ENCODE results near the gene GALNT16. TPM values are rescaled to one million over a fixed set of nuclear protein-coding genes. Genes with fewer than 3 reads are reported as not detected.

Gene GALNT16
- total RNA-seq, 2 experiments from 2014 or later, result not detected

DNA sequence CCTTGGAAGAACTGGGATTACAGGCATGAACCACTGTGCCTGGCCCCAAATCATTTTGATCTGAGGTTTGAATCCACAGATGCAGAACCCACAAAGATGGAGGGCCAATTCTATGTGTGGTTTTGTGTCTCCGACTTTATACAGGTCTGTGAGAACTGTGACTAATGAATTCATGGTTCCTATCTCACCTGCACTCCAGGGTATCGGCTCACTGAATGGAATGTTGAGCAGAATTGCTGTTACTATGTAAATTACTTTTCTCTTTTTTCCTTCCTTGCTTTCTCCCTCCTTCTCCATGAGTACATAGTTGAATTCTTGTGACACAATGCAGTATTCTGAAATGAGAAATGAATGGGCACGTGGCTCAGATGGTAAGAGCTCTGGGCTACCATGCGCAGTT is 21.1 kb upstream of the GALNT16 start:
- H3K27me3 Mint-ChIP-seq (ENCODE audit: low read depth), result peaks cover 3% of the 10 kb centered on the region
- ATAC-seq, result no peak
- CTCF ChIA-PET, result no interaction called here

DNA sequence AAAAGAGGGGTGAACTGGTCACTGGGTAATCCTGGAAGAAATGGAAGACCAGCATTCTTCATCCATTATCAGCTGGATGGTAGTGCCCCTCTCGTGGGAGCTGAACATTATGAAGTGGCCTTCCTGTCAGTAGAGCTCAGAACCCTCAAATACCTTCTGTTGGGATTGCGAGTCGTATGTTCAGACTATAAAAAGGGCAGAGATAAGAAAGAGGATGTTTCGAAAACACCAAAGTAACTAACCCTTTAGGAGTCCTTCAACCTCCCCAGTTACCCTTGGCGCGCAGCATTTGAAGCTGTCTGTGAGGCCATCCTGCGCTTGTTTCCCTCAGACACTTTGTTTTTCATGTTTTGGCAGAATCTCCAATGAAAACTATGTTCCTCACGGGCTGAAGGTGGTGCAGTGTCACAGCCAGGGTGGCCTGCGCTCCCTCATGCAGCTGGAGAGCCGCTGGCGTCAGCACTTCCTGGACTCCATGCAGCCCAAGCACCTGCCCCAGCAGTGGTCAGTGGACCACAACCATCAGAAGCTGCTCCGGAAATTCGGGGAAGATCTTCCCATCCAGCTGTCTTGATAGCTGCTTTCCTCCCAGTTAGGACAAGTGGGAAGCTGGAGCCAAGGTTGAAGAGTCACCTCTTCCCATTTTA is 19.3 kb upstream of the GALNT16 start:
- Mint-ChIP-seq H3K27ac (no peak overlapping the region), H3K4me3 (no peak overlapping the region), H3K9me3 (ENCODE audit: insufficient read depth) (no peaks in the 10 kb centered on the region), H3K27me3 (ENCODE audit: low read depth) (peaks cover 3% of the 10 kb centered on the region), H3K4me1 (ENCODE audit: low read depth) (peaks cover 2% of the 10 kb centered on the region), H3K36me3 (ENCODE audit: low read depth) (peaks cover 2% of the 10 kb centered on the region)
- POLR2A ChIA-PET, result no interaction called here
- ATAC-seq (no peak), DNase-seq (no peak)
- CTCF ChIA-PET, result interaction anchor here (0.8 to 4.7 kb wide), 10 partner anchors 11 to 344 kb away, joined by 3 to 65 read pairs (median 5); partner anchors contain the start of gene CCDC177

More for the DNA sequence above, 21.1 kb upstream of the GALNT16 start:
- POLR2A ChIA-PET, result no interaction called here
- no peak for DNase-seq
- Mint-ChIP-seq H3K9me3 (ENCODE audit: insufficient read depth) (no peaks in the 10 kb centered on the region), H3K36me3 (ENCODE audit: low read depth) (peaks cover 2% of the 10 kb centered on the region), H3K4me3 (no peak overlapping the region), H3K4me1 (ENCODE audit: low read depth) (peaks cover 2% of the 10 kb centered on the region), H3K27ac (no peak overlapping the region)

DNA sequence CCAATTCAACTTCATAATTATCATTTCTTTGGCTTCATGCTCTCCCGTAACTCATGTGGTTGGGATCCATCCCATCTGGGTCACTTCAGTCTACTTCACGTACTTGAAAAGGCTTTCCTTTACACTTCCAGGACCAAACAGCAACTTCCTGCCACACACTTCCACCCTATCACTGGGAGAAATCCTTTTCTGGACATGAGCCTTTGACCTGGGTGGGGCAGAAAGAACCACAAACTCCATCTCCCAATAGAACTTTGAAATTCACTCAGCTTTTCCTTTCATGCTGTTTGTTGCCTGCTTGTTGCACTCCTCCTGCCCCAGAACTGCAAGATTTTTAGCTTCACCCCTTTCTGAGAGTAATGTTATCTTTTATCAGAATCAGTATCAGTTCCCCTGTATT is 18.4 kb upstream of the GALNT16 start:
- ChIA-PET CTCF (interaction anchor here (0.6 to 4.7 kb wide), 20 partner anchors 12 to 330 kb away, joined by 3 to 65 read pairs (median 5); no protein-coding TSS in a partner anchor), POLR2A (interaction anchor here (1.1 kb wide), 1 partner anchor 12 kb away, joined by 3 read pairs; no protein-coding TSS in a partner anchor)
- Mint-ChIP-seq H3K9me3 (ENCODE audit: insufficient read depth) (no peaks in the 10 kb centered on the region), H3K4me3 (no peak overlapping the region), H3K4me1 (ENCODE audit: low read depth) (peaks cover 2% of the 10 kb centered on the region), H3K27me3 (ENCODE audit: low read depth) (peaks cover 3% of the 10 kb centered on the region), H3K36me3 (ENCODE audit: low read depth) (peaks cover 2% of the 10 kb centered on the region), H3K27ac (no peak overlapping the region)
- no peak for DNase-seq
- ATAC-seq, result no peak

DNA sequence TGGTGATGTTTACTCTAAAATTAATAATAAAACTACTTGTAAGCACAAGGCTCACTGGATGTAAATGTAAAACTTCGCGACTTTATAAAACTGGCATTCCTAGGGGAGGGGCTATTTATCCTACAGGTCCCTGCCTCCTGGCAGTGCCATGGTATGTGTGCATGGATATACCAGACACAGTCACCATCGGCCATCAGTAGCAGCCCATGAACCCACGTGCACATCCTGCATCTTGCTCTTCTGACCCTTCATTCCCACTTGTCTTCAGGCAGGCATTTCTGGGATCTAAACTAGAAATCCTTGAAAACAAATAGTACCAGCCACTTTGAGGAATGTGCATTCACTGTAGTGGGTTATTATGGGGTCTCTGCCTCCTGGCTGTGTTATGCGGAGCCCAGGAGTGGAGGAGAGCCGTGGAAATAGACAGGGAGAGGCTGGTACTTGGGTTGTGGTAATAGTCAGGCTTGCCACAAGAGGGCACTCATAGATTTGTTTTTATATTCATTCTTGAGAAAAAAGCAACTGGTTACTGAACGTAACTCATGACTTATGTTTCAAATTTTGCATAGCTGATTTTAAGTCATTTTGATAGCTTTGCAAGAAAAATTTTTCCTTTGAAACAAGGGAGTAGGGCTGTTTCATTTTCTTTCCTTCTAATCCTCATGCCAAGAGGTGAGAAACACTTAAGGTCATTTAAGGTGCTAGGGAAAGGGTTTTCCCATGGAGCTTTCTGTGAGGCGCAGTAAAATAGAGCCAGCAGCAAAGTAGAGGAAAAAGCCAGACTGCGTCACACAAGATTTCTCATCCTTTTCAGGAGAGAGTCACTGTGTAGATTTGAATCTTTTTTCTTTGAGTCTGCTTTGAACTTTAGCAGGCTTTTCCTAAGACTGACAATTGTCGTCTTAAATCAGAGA is 17.4 kb upstream of the GALNT16 start:
- no peaks in the 10 kb centered on the region for H3K9me3 Mint-ChIP-seq (ENCODE audit: insufficient read depth)
- peaks cover 2% of the 10 kb centered on the region for H3K4me1 Mint-ChIP-seq (ENCODE audit: low read depth)
- peaks cover 2% of the 10 kb centered on the region for H3K36me3 Mint-ChIP-seq (ENCODE audit: low read depth)
- ChIA-PET CTCF (interaction anchor here (0.6 to 4.7 kb wide), 46 partner anchors 8 to 1447 kb away, joined by 3 to 65 read pairs (median 4); partner anchors contain the start of genes CCDC177, ERH and SLC39A9), POLR2A (interaction anchor here (1.1 kb wide), 1 partner anchor 13 kb away, joined by 3 read pairs; no protein-coding TSS in a partner anchor)
- no peak overlapping the region for H3K27ac Mint-ChIP-seq
- H3K27me3 Mint-ChIP-seq (ENCODE audit: low read depth), result peaks cover 5% of the 10 kb centered on the region
- DNase-seq (peak; percentile 71), ATAC-seq (peak; percentile 63)
- no peak overlapping the region for H3K4me3 Mint-ChIP-seq

GRCh38 chr14:69244946-69245345 is 15.0 kb upstream of the GALNT16 start:
- no peak for DNase-seq
- H3K9me3 Mint-ChIP-seq (ENCODE audit: insufficient read depth), result no peaks in the 10 kb centered on the region
- H3K27me3 Mint-ChIP-seq (ENCODE audit: low read depth), result peaks cover 7% of the 10 kb centered on the region
- H3K27ac Mint-ChIP-seq, result no peak overlapping the region
- CTCF ChIA-PET, result interaction anchor here (1.0 kb wide), 1 partner anchor 215 kb away, joined by 3 read pairs; no protein-coding TSS in a partner anchor
- ATAC-seq, result no peak
- no peak overlapping the region for H3K4me3 Mint-ChIP-seq
- H3K36me3 Mint-ChIP-seq (ENCODE audit: low read depth), result no peaks in the 10 kb centered on the region
- POLR2A ChIA-PET, result no interaction called here
- peaks cover 2% of the 10 kb centered on the region for H3K4me1 Mint-ChIP-seq (ENCODE audit: low read depth)

GRCh38 chr14:69246331-69246730 is 13.6 kb upstream of the GALNT16 start:
- Mint-ChIP-seq H3K27ac (no peak overlapping the region), H3K9me3 (ENCODE audit: insufficient read depth) (no peaks in the 10 kb centered on the region)
- ATAC-seq, result no peak

DNA sequence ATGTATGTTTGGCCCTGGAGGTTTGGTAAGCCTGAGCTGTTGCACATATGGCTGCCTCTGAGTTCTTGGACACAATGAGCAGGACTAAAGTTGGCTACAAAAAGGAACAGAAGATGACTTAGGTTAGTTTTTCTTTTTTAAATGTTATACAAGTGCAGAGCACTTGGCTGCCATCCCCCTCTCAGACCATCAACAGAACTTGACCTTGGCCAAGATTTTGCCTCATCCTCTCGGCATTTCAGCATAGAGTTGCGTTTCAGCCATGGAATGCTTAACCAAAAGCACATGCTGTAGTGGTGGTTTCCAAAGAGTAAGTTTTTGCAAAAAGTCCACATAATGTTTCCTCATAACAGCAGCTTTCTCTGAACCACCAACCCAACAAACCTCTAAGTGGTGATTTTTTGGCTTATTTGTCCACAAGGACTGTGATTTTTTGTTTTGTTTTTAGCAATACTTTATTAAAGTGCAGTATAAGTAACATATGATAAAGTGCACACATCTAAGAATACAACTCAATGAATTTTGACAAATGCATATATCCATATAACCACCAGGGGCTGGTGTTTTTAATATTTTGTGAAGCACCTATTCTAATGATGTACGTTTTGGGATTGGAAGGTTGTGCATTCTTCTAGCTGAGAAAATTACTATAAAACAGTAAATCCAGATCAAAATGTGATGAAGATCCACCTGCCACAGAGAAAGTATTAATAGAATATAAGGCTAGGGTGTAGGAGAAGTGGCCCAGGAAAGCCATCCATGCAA is 12.1 kb upstream of the GALNT16 start:
- Mint-ChIP-seq H3K36me3 (ENCODE audit: low read depth) (no peaks in the 10 kb centered on the region), H3K9me3 (ENCODE audit: insufficient read depth) (no peaks in the 10 kb centered on the region), H3K4me3 (no peak overlapping the region), H3K27ac (no peak overlapping the region), H3K4me1 (ENCODE audit: low read depth) (no peaks in the 10 kb centered on the region), H3K27me3 (ENCODE audit: low read depth) (peaks cover 19% of the 10 kb centered on the region)
- POLR2A ChIA-PET, result no interaction called here
- CTCF ChIA-PET, result interaction anchor here (1.0 to 3.8 kb wide), 6 partner anchors 15 to 459 kb away, joined by 3 to 16 read pairs (median 4); partner anchors contain the start of gene CCDC177
- ATAC-seq (no peak), DNase-seq (no peak)

More at GRCh38 chr14:69246331-69246730, 13.6 kb upstream of the GALNT16 start:
- POLR2A ChIA-PET, result no interaction called here
- H3K4me1 Mint-ChIP-seq (ENCODE audit: low read depth), result peaks cover 2% of the 10 kb centered on the region
- no peak overlapping the region for H3K4me3 Mint-ChIP-seq
- H3K27me3 Mint-ChIP-seq (ENCODE audit: low read depth), result peaks cover 9% of the 10 kb centered on the region
- H3K36me3 Mint-ChIP-seq (ENCODE audit: low read depth), result no peaks in the 10 kb centered on the region
- CTCF ChIA-PET, result interaction anchor here (1.1 to 1.4 kb wide), 3 partner anchors 214 to 460 kb away, joined by 3 to 5 read pairs (median 4); no protein-coding TSS in a partner anchor
- DNase-seq, result no peak

- H3K27me3 Mint-ChIP-seq (ENCODE audit: low read depth), result peaks cover 24% of the 10 kb centered on the region
- ChIA-PET POLR2A (no interaction called here), CTCF (interaction anchor here (3.8 kb wide), 1 partner anchor 210 kb away, joined by 16 read pairs; no protein-coding TSS in a partner anchor)
Measured at GRCh38 chr14:69249603-69250002, 10.4 kb upstream of the GALNT16 start.

GRCh38 chr14:69252851-69253250 is 7.1 kb upstream of the GALNT16 start:
- POLR2A ChIA-PET, result no interaction called here
- DNase-seq (no peak), ATAC-seq (no peak)
- H3K27ac Mint-ChIP-seq, result no peak overlapping the region
- no peaks in the 10 kb centered on the region for H3K4me1 Mint-ChIP-seq (ENCODE audit: low read depth)
- peaks cover 42% of the 10 kb centered on the region for H3K27me3 Mint-ChIP-seq (ENCODE audit: low read depth)
- no peaks in the 10 kb centered on the region for H3K36me3 Mint-ChIP-seq (ENCODE audit: low read depth)
- H3K9me3 Mint-ChIP-seq (ENCODE audit: insufficient read depth), result no peaks in the 10 kb centered on the region
- CTCF ChIA-PET, result interaction anchor here (0.9 to 1.0 kb wide), 2 partner anchors 10 to 102 kb away, joined by 3 to 5 read pairs; no protein-coding TSS in a partner anchor
- no peak overlapping the region for H3K4me3 Mint-ChIP-seq

More at GRCh38 chr14:69249603-69250002, 10.4 kb upstream of the GALNT16 start:
- Mint-ChIP-seq H3K4me1 (ENCODE audit: low read depth) (no peaks in the 10 kb centered on the region), H3K36me3 (ENCODE audit: low read depth) (no peaks in the 10 kb centered on the region), H3K27ac (no peak overlapping the region), H3K4me3 (no peak overlapping the region), H3K9me3 (ENCODE audit: insufficient read depth) (no peaks in the 10 kb centered on the region)
- ATAC-seq (no peak), DNase-seq (no peak)

DNA sequence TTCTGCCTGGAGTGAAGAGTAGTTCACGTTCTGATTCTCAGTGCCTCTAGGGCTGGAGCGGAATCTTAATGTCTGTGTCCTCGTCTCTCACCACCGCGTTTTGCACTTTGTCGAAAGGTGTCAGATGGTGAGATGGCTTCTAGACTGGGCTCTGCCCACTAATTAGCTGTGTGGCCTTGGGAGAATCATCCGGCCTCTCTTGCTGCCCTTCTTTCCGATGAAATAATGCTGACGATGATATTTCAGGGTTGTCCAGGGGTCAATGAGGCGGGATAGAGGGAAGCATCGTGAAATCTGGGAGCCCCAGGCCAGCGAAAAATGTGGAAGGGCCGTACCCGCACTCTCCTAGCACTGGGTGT is 811 bp upstream of the GALNT16 start:
- DNase-seq (no peak), ATAC-seq (no peak)
- Mint-ChIP-seq H3K27ac (no peak overlapping the region), H3K36me3 (ENCODE audit: low read depth) (no peaks in the 10 kb centered on the region), H3K4me3 (no peak overlapping the region), H3K27me3 (ENCODE audit: low read depth) (peaks cover 72% of the 10 kb centered on the region), H3K9me3 (ENCODE audit: insufficient read depth) (no peaks in the 10 kb centered on the region), H3K4me1 (ENCODE audit: low read depth) (peaks cover 5% of the 10 kb centered on the region)
- ChIA-PET CTCF (interaction anchor here (0.6 kb wide), 1 partner anchor 215 kb away, joined by 3 read pairs; no protein-coding TSS in a partner anchor), POLR2A (no interaction called here)

GRCh38 chr14:69260190-69260860 is 367 bp downstream of the GALNT16 start:
- no peaks in the 10 kb centered on the region for H3K36me3 Mint-ChIP-seq (ENCODE audit: low read depth)
- POLR2A ChIA-PET, result no interaction called here
- DNase-seq (peak; percentile 25), ATAC-seq (peak; percentile 27)
- H3K4me3 Mint-ChIP-seq, result peak overlapping the region; percentile 43
- H3K9me3 Mint-ChIP-seq (ENCODE audit: insufficient read depth), result no peaks in the 10 kb centered on the region
- peaks cover 5% of the 10 kb centered on the region for H3K4me1 Mint-ChIP-seq (ENCODE audit: low read depth)
- CTCF ChIA-PET, result interaction anchor here (1.0 to 1.3 kb wide), 3 partner anchors 54 to 200 kb away, joined by 3 to 8 read pairs (median 4); no protein-coding TSS in a partner anchor
- H3K27ac Mint-ChIP-seq, result no peak overlapping the region
- H3K27me3 Mint-ChIP-seq (ENCODE audit: low read depth), result peaks cover 70% of the 10 kb centered on the region
